CD4-positive, alpha-beta T cell (primary cell): Measurements from ENCODE around the gene XIRP1. TPM values are rescaled to one million over a fixed set of nuclear protein-coding genes. Genes with fewer than 3 reads are reported as not detected.

Experiments
- ATAC-seq: fragments of 200-7000 bp; cut with Tn5 transposase; one replicate; pipeline ENCODE4 v1.10.0; 2022; ENCODE audit warnings: mild to moderate bottlenecking; ENCODE audit not compliant: poor library complexity
- CTCF ChIA-PET: fragments of 350-600 bp; sonication (Branson Sonifier 250); formaldehyde crosslinking; loops from one replicate; lab custom pipeline; 2021; ENCODE audit warnings: antibody characterized with exemption, inconsistent platforms; lab: Charles Lee
- POLR2A ChIA-PET: fragments of 350-600 bp; sonication (Branson Sonifier 250); formaldehyde crosslinking; loops from one replicate; lab custom pipeline; 2021; ENCODE audit warnings: antibody characterized with exemption, inconsistent platforms; lab: Charles Lee
- DNase-seq, 14 experiments: peaks; one replicate each; pipeline ENCODE4 v3.0.0-alpha.2; 2013 to 2020; ENCODE audit warnings: mixed read lengths in 2 of 14
- H3K27ac ChIP-seq, 2 donors: one replicate each; pipeline versions ENCODE4 v1.5.1 to v1.7.0; 2013; ENCODE audit warnings: low read length in 2 of 2, low read depth in 1 of 2, mild to moderate bottlenecking in 1 of 2
- H3K27me3 ChIP-seq, 2 experiments: 1 replicate in 1 of 2; 2 replicates in 1 of 2; pipeline versions ENCODE4 v1.6.1 to v1.7.0; 2013; ENCODE audit warnings: low read length in 2 of 2, control low read depth in 1 of 2, mild to moderate bottlenecking in 1 of 2, moderate library complexity in 1 of 2; ENCODE audit not compliant: insufficient read depth in 2 of 2, control insufficient read depth in 1 of 2
- H3K36me3 ChIP-seq: one replicate; pipeline ENCODE4 v1.6.1; 2013; ENCODE audit warnings: low read length, control low read depth; ENCODE audit not compliant: insufficient read depth
- H3K4me1 ChIP-seq: one replicate; pipeline ENCODE4 v1.6.1; 2013; ENCODE audit warnings: low read length, control low read depth; ENCODE audit not compliant: insufficient read depth
- H3K4me3 ChIP-seq: one replicate; pipeline ENCODE4 v1.5.1; 2013; ENCODE audit warnings: mild to moderate bottlenecking, low read length, moderate library complexity
- H3K9me3 ChIP-seq, 2 experiments: 1 replicate in 1 of 2; 2 replicates in 1 of 2; pipeline versions ENCODE4 v1.6.1 to v1.7.0; 2013; ENCODE audit warnings: low read length in 2 of 2, mild to moderate bottlenecking in 2 of 2, control low read depth in 1 of 2, moderate library complexity in 1 of 2; ENCODE audit not compliant: control insufficient read depth in 1 of 2, insufficient read depth in 1 of 2
- H3K27ac Mint-ChIP-seq: one replicate; pipeline ENCODE4 v1.8.0; 2020; ENCODE audit warnings: mixed read lengths
- H3K27me3 Mint-ChIP-seq: one replicate; pipeline ENCODE4 v1.8.0; 2021; ENCODE audit warnings: mixed read lengths
- H3K36me3 Mint-ChIP-seq: one replicate; pipeline ENCODE4 v1.8.0; 2021; ENCODE audit warnings: low read depth, mixed read lengths
- H3K4me1 Mint-ChIP-seq: one replicate; pipeline ENCODE4 v1.8.0; 2021; ENCODE audit warnings: low read depth, mixed read lengths
- H3K4me3 Mint-ChIP-seq: one replicate; pipeline ENCODE4 v1.8.0; 2020; ENCODE audit warnings: mild to moderate bottlenecking, mixed read lengths
- H3K9me3 Mint-ChIP-seq: one replicate; pipeline ENCODE4 v1.8.0; 2020; ENCODE audit warnings: mixed read lengths
- intact Hi-C, 2 experiments: fragments of 100-400 bp; cut with DNase I in 1 of 2; cut with micrococcal nuclease in 1 of 2; formaldehyde crosslinking; loops; one replicate each; pipeline versions ENCODE4 v1.15.1 to v1.9.0; 2023 to 2025; cut with DNase I, micrococcal nuclease
- total RNA-seq, 174 experiments: library from RNA in 2 of 174; stranded (reverse) in 2 of 174; gene quantifications; one replicate each; pipeline ENCODE4 v1.2.3 and lab custom pipeline; 2021 to 2026
- TF ChIP-seq, protein P1 (sequence below): fragments of 200-600 bp; IDR thresholded peaks from one replicate; pipeline ENCODE4 v1.8.0; 2022; ENCODE audit warnings: antibody characterized with exemption, mild to moderate bottlenecking

The XIRP1 gene
- total RNA-seq, 2 experiments from 2014 or later, result not detected

DNA sequence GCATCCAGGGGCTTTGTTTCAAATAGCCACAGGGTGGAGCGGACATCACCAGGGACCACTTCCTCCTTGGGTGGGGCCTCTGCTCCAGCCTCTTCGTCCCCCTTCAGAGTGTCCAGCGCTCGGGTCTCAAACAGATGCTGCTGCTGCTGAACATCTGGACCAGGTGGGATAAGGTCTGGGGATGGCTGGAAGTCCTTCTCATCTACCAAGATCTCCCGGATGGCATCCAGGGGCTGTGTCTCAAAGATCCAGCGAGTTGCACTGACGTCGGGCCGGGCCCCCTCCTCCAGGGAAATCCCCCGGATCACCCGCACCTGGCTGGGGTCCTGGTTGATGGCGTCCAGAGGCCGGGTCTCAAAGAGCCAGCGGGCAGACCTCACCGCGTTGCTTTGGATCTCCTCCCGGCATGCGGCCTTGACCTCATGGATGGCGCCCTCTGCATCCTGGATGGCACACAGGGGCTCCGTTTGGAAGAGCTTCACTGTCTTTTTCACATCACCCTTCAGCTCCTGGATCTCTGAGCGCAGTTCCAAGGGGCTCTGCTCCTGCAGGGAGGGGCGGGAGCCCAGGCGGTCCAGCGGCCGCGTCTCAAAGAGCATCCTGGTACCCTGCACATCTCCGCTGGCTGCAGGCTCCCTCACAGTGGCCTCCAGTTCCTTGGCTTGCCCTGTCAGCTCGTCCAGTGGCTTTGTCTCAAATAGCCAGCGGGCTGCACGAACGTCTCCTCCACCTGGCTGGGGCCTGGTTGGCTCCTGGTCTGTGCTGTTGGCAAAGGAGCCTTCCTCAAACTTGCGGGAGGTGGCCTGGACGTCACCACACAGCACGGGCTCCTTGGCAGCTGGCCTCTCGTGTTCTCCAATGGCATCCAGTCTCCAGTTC lies 3.9 kb downstream of the XIRP1 start:
- H3K27ac ChIP-seq, result no peak overlapping the region
- H3K36me3 ChIP-seq, result no peaks in the 10 kb centered on the region
- no peaks in the 10 kb centered on the region for H3K27me3 Mint-ChIP-seq
- H3K27me3 ChIP-seq, result no peaks in the 10 kb centered on the region
- H3K27ac Mint-ChIP-seq, result no peak overlapping the region
- H3K36me3 Mint-ChIP-seq, result no peaks in the 10 kb centered on the region
- no peaks in the 10 kb centered on the region for H3K9me3 ChIP-seq
- TF ChIP-seq, protein P1, sequence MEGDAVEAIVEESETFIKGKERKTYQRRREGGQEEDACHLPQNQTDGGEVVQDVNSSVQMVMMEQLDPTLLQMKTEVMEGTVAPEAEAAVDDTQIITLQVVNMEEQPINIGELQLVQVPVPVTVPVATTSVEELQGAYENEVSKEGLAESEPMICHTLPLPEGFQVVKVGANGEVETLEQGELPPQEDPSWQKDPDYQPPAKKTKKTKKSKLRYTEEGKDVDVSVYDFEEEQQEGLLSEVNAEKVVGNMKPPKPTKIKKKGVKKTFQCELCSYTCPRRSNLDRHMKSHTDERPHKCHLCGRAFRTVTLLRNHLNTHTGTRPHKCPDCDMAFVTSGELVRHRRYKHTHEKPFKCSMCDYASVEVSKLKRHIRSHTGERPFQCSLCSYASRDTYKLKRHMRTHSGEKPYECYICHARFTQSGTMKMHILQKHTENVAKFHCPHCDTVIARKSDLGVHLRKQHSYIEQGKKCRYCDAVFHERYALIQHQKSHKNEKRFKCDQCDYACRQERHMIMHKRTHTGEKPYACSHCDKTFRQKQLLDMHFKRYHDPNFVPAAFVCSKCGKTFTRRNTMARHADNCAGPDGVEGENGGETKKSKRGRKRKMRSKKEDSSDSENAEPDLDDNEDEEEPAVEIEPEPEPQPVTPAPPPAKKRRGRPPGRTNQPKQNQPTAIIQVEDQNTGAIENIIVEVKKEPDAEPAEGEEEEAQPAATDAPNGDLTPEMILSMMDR, result no peak
- POLR2A ChIA-PET, result no interaction called here
- no peaks in the 10 kb centered on the region for H3K4me1 Mint-ChIP-seq
- no peak overlapping the region for H3K4me3 ChIP-seq
- peaks cover 6% of the 10 kb centered on the region for H3K4me1 ChIP-seq
- intact Hi-C loops, result loop anchor here in 1 of 2 experiments (1.0 to 5.0 kb wide), 2 partner anchors 100 to 189 kb away; no protein-coding TSS in a partner anchor
- CTCF ChIA-PET, result interaction anchor here (2.4 kb wide), 1 partner anchor 100 kb away, joined by 22 read pairs; no protein-coding TSS in a partner anchor
- H3K4me3 Mint-ChIP-seq, result no peak overlapping the region
- H3K9me3 Mint-ChIP-seq, result no peaks in the 10 kb centered on the region
- DNase-seq (no peak), ATAC-seq (no peak)

DNA sequence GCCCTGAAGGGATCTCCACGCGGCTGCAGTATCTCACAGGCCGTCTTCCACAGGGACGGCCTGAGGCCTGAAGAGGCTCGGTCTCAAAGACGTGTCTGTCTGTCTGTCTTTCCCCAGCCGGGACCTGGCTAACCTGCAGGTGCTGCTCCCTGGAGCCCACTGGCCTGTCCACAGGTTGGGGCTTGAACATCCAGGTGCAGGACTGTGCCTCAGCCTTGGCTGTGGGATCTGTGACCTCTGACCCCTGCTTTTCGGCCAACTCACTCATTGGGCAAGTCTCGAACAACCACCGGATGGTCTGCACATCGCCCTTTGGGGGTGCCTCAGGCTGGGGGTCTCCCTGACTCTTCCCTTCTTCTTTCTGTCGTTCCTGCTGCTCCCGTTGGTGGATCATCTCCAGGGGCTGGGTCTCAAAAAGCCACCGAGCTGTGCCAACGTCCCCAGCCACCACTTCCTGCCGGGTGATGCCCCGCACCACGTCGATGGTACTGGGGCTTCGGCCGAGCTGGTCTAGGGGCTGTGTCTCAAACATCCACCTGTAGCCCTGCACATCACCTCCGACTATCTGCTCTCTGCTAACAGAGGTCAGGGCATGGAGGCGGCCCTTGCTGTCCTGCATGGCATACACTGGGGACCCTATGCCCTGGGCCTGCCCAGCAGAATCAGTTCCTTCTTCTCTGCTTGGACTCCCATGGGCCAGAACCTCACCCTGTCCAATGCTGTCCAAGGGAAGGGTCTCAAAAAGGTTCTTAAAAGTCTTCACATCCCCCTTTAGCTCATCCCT lies 4.8 kb downstream of the XIRP1 start:
- intact Hi-C loops, result loop anchor here in 1 of 2 experiments (5.0 kb wide), 1 partner anchor 190 kb away; no protein-coding TSS in a partner anchor
- CTCF ChIA-PET, result no interaction called here
- Histone ChIP-seq H3K36me3 (no peaks in the 10 kb centered on the region), H3K27me3 (no peaks in the 10 kb centered on the region), H3K9me3 (no peaks in the 10 kb centered on the region), H3K4me3 (no peak overlapping the region), H3K27ac (no peak overlapping the region), H3K4me1 (peaks cover 6% of the 10 kb centered on the region)
- Mint-ChIP-seq H3K27me3 (no peaks in the 10 kb centered on the region), H3K4me3 (no peak overlapping the region), H3K4me1 (no peaks in the 10 kb centered on the region), H3K36me3 (no peaks in the 10 kb centered on the region), H3K27ac (no peak overlapping the region), H3K9me3 (no peaks in the 10 kb centered on the region)
- TF ChIP-seq, protein P1, result no peak
- no peak for ATAC-seq
- POLR2A ChIA-PET, result no interaction called here
- DNase-seq, result no peak

DNA sequence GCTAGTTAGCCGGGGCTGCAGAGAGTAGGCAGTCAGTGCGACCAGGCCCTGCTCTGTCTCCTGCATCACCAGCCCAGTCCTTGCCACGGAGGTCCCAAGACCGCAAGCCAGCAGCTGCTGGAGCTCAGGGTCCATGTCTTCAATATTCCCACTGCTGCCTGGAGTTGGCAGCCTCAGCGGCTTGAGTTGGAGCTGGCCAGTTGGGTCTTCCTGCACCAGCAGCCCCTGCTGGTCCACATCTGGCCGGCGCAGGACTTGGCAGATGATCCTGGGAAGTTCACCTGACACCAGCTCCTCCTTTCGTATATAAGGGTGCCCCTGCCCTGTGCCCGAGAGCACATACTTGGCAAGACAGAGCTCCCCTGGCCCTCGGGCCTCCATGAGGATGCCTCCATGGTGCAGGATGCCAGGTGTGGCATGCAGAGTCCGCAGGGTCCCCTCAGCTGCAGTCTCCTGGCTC lies 5.7 kb downstream of the XIRP1 start:
- no peaks in the 10 kb centered on the region for H3K36me3 Mint-ChIP-seq
- POLR2A ChIA-PET, result no interaction called here

More for the DNA sequence above, 5.7 kb downstream of the XIRP1 start:
- DNase-seq (no peak), ATAC-seq (no peak)
- H3K4me3 ChIP-seq, result no peak overlapping the region
- H3K36me3 ChIP-seq, result no peaks in the 10 kb centered on the region
- CTCF ChIA-PET, result no interaction called here
- H3K9me3 Mint-ChIP-seq, result no peaks in the 10 kb centered on the region
- H3K27me3 ChIP-seq, result no peaks in the 10 kb centered on the region
- TF ChIP-seq, protein P1, result no peak
- no peaks in the 10 kb centered on the region for H3K9me3 ChIP-seq
- no peaks in the 10 kb centered on the region for H3K27me3 Mint-ChIP-seq
- H3K27ac ChIP-seq, result no peak overlapping the region
- no peak overlapping the region for H3K27ac Mint-ChIP-seq
- intact Hi-C loops, result loop anchor here in 1 of 2 experiments (5.0 kb wide), 1 partner anchor 191 kb away; no protein-coding TSS in a partner anchor
- H3K4me1 Mint-ChIP-seq, result no peaks in the 10 kb centered on the region
- peaks cover 6% of the 10 kb centered on the region for H3K4me1 ChIP-seq
- H3K4me3 Mint-ChIP-seq, result no peak overlapping the region
